Neural progenitor cell (in vitro differentiated cells): Measurements from ENCODE around the gene CDH23. TPM values are rescaled to one million over a fixed set of nuclear protein-coding genes. Genes with fewer than 3 reads are reported as not detected.

Source experiments
- DNase-seq: peaks from one replicate; pipeline ENCODE4 v3.0.0-alpha.2; 2016; ENCODE audit warnings: low spot score
- H2AFZ ChIP-seq: fragments of 200-600 bp; sonication (generic); replicated peaks from 2 replicates; pipeline ENCODE4 v1.6.1; 2016; ENCODE audit warnings: antibody characterized with exemption
- H3F3A ChIP-seq: fragments of 200-600 bp; sonication (generic); 2 replicates; pipeline ENCODE4 v1.6.1; 2016; ENCODE audit warnings: antibody characterized with exemption, low read depth
- H3K27ac ChIP-seq: fragments of 200-600 bp; sonication (generic); 2 replicates; pipeline ENCODE4 v1.5.1; 2016; ENCODE audit warnings: mild to moderate bottlenecking
- H3K27me3 ChIP-seq: fragments of 200-600 bp; sonication (generic); 2 replicates; pipeline ENCODE4 v1.6.1; 2016; ENCODE audit warnings: mild to moderate bottlenecking, moderate library complexity
- H3K36me3 ChIP-seq: fragments of 200-600 bp; sonication (generic); 2 replicates; pipeline ENCODE4 v1.5.1; 2016
- H3K4me1 ChIP-seq: fragments of 200-600 bp; sonication (generic); 2 replicates; pipeline ENCODE4 v1.6.1; 2016; ENCODE audit warnings: mixed run types
- H3K4me2 ChIP-seq: fragments of 200-600 bp; sonication (generic); 2 replicates; pipeline ENCODE4 v1.6.1; 2016
- H3K4me3 ChIP-seq: fragments of 200-600 bp; sonication (generic); 2 replicates; pipeline ENCODE4 v1.5.1; 2016
- H3K79me2 ChIP-seq: fragments of 200-600 bp; sonication (generic); 2 replicates; pipeline ENCODE4 v1.6.1; 2016; ENCODE audit warnings: low read depth
- H3K9ac ChIP-seq: fragments of 200-600 bp; sonication (generic); 2 replicates; pipeline ENCODE4 v1.6.1; 2016
- H3K9me3 ChIP-seq: fragments of 200-600 bp; sonication (generic); 2 replicates; pipeline ENCODE4 v1.5.1; 2016; ENCODE audit warnings: low read depth
- H4K20me1 ChIP-seq: fragments of 200-600 bp; sonication (generic); 2 replicates; pipeline ENCODE4 v1.6.1; 2016; ENCODE audit warnings: low read depth
- H3K27ac Mint-ChIP-seq: 3 replicates; pipeline ENCODE4 v1.8.0; 2021; ENCODE audit warnings: mixed read lengths
- H3K27me3 Mint-ChIP-seq: 2 replicates; pipeline ENCODE4 v1.8.0; 2022; ENCODE audit warnings: low read depth, mild to moderate bottlenecking, inconsistent platforms, moderate library complexity, mixed read lengths; ENCODE audit not compliant: insufficient read depth
- H3K36me3 Mint-ChIP-seq: 3 replicates; pipeline ENCODE4 v1.8.0; 2021; ENCODE audit warnings: mixed read lengths
- H3K4me1 Mint-ChIP-seq: 3 replicates; pipeline ENCODE4 v1.8.0; 2021; ENCODE audit warnings: mixed read lengths
- H3K4me3 Mint-ChIP-seq: 3 replicates; pipeline ENCODE4 v1.8.0; 2021; ENCODE audit warnings: mild to moderate bottlenecking, moderate library complexity, mixed read lengths
- H3K9me3 Mint-ChIP-seq: 3 replicates; pipeline ENCODE4 v1.8.0; 2020; ENCODE audit warnings: mixed read lengths
- EZH2 ChIP-seq: fragments of 200-600 bp; sonication (generic); IDR thresholded peaks from 2 replicates; pipeline ENCODE4 v1.6.1; 2017; ENCODE audit warnings: antibody characterized with exemption, mild to moderate bottlenecking, moderate library complexity
- EZH2phosphoT487 ChIP-seq: fragments of 200-600 bp; sonication (generic); IDR thresholded peaks from 2 replicates; pipeline ENCODE4 v1.6.1; 2017; ENCODE audit warnings: antibody characterized with exemption
- total RNA-seq: library from RNA; depleted of rRNA; stranded (reverse); fragments of >200 nt; gene quantifications from 2 replicates; pipeline ENCODE4 v1.2.3, GENCODE V29; 2015; ENCODE audit warnings: low replicate concordance
- TF ChIP-seq, protein P1 (sequence below): fragments of 200-600 bp; sonication (generic); IDR thresholded peaks from 2 replicates; pipeline ENCODE4 v1.5.1; 2017; ENCODE audit warnings: antibody characterized with exemption, mild to moderate bottlenecking

CDH23 gene
- total RNA-seq, 1 donor from 2014 or later: 5.9 TPM

- no peak overlapping the region for H2AFZ ChIP-seq
- TF ChIP-seq EZH2 (no peak), EZH2phosphoT487 (no peak)
- TF ChIP-seq, protein P1, sequence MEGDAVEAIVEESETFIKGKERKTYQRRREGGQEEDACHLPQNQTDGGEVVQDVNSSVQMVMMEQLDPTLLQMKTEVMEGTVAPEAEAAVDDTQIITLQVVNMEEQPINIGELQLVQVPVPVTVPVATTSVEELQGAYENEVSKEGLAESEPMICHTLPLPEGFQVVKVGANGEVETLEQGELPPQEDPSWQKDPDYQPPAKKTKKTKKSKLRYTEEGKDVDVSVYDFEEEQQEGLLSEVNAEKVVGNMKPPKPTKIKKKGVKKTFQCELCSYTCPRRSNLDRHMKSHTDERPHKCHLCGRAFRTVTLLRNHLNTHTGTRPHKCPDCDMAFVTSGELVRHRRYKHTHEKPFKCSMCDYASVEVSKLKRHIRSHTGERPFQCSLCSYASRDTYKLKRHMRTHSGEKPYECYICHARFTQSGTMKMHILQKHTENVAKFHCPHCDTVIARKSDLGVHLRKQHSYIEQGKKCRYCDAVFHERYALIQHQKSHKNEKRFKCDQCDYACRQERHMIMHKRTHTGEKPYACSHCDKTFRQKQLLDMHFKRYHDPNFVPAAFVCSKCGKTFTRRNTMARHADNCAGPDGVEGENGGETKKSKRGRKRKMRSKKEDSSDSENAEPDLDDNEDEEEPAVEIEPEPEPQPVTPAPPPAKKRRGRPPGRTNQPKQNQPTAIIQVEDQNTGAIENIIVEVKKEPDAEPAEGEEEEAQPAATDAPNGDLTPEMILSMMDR: no peak
- H3K27ac ChIP-seq: no peak overlapping the region
- no peaks in the 10 kb centered on the region for H4K20me1 ChIP-seq
- H3K4me1 ChIP-seq: peaks cover 5% of the 10 kb centered on the region
- Mint-ChIP-seq H3K27me3 (peaks cover 7% of the 10 kb centered on the region), H3K4me1 (peaks cover 23% of the 10 kb centered on the region), H3K4me3 (no peak overlapping the region), H3K9me3 (no peaks in the 10 kb centered on the region), H3K36me3 (no peaks in the 10 kb centered on the region), H3K27ac (no peak overlapping the region)
- H3F3A ChIP-seq: no peaks in the 10 kb centered on the region
- no peaks in the 10 kb centered on the region for H3K9me3 ChIP-seq
- no peaks in the 10 kb centered on the region for H3K79me2 ChIP-seq
- DNase-seq: no peak
- no peaks in the 10 kb centered on the region for H3K36me3 ChIP-seq
- no peak overlapping the region for H3K9ac ChIP-seq
- H3K4me3 ChIP-seq: no peak overlapping the region
- H3K4me2 ChIP-seq: no peak overlapping the region
- no peaks in the 10 kb centered on the region for H3K27me3 ChIP-seq
Observed at GRCh38 chr10:71743866-71744265, 347.1 kb downstream of the CDH23 start.

DNA sequence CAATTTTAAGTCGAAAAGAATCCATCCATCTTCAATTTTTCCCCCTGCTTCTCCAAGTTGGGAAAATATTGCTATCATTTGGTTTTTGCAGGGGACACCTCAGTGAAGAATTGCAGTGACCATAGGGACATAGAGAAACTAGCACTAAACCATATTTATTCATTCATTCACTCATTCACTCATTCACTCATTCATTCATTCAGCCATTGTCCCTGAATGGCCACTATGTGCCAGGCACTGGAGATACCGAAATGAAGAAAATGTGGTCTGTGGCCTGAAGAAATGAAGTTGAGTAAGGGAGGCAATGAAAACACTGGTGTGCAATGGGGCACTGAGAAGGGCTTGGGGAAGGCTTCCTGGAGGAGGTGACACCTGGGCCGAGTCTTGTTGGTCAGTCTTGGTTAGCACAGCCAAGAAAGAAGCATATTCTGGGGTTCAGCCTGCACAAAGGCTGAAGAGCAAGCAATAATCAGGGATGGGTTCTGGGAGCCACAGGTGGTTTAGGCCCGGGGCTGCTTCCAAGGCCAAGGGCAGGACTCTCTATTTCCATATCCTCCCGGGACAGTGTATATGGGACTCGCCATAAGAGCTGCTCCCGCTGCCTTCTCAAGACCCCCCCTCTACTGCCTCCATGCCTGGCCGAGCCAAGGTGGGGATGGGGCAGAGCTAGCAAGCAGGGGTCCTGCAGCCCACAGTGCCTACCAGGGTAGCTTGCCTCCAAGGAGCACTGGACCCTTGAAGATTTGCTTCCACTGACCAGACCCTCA, 348.4 kb downstream of the CDH23 start:
- H4K20me1 ChIP-seq: no peaks in the 10 kb centered on the region
- H3K9ac ChIP-seq: no peak overlapping the region
- Mint-ChIP-seq H3K27me3 (peaks cover 7% of the 10 kb centered on the region), H3K27ac (peak overlapping the region; percentile 8), H3K9me3 (no peaks in the 10 kb centered on the region), H3K36me3 (no peaks in the 10 kb centered on the region), H3K4me3 (no peak overlapping the region), H3K4me1 (peaks cover 30% of the 10 kb centered on the region)
- no peak for DNase-seq
- no peak for TF ChIP-seq EZH2phosphoT487
- TF ChIP-seq, protein P1: no peak
- no peak for TF ChIP-seq EZH2
- no peaks in the 10 kb centered on the region for H3K79me2 ChIP-seq
- no peaks in the 10 kb centered on the region for H3K9me3 ChIP-seq
- no peaks in the 10 kb centered on the region for H3F3A ChIP-seq
- peaks cover 5% of the 10 kb centered on the region for H3K4me1 ChIP-seq
- H3K4me3 ChIP-seq: no peak overlapping the region
- no peaks in the 10 kb centered on the region for H3K36me3 ChIP-seq
- H3K27me3 ChIP-seq: no peaks in the 10 kb centered on the region
- H2AFZ ChIP-seq: no peak overlapping the region
- no peak overlapping the region for H3K27ac ChIP-seq
- H3K4me2 ChIP-seq: no peak overlapping the region

DNA sequence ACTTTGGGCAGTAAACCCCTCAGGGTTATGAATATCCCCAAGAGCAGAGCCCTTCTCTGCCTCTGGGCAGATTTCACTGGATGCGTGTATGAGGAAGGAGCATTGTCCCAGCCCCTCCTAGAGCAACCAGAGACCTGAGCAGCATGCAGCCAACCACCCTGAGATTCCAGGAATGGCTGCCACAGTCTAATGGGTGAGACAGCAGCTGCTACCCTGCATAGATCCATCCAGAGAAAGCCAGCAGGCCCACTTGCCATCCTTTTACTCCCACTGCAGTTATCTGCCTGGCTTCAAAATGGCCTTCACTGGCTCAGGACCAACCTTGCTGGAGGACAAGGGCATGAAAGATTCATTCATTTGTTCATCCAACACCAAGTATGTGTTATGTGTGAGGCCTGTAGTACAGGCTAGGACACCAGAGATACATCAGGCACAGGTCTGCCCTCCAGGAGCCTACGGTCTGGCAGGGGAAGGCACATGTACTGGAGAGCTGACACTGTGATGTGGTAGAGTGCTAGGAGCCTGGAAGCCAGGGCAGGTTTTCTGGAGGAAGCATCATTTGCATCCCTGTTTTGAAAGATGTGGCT, 349.0 kb downstream of the CDH23 start:
- H3F3A ChIP-seq: no peaks in the 10 kb centered on the region
- H4K20me1 ChIP-seq: no peaks in the 10 kb centered on the region
- H3K4me3 ChIP-seq: no peak overlapping the region
- no peak for DNase-seq
- peaks cover 7% of the 10 kb centered on the region for H3K27me3 Mint-ChIP-seq
- no peak overlapping the region for H3K9ac ChIP-seq
- no peaks in the 10 kb centered on the region for H3K36me3 Mint-ChIP-seq
- no peak overlapping the region for H2AFZ ChIP-seq
- no peaks in the 10 kb centered on the region for H3K27me3 ChIP-seq
- TF ChIP-seq EZH2phosphoT487 (no peak), EZH2 (no peak)
- TF ChIP-seq, protein P1: no peak
- H3K4me1 Mint-ChIP-seq: peaks cover 30% of the 10 kb centered on the region
- H3K79me2 ChIP-seq: no peaks in the 10 kb centered on the region
- H3K4me3 Mint-ChIP-seq: no peak overlapping the region
- H3K27ac Mint-ChIP-seq: peak overlapping the region; percentile 37
- H3K27ac ChIP-seq: no peak overlapping the region
- H3K4me2 ChIP-seq: no peak overlapping the region
- H3K4me1 ChIP-seq: peaks cover 5% of the 10 kb centered on the region
- H3K36me3 ChIP-seq: no peaks in the 10 kb centered on the region
- no peaks in the 10 kb centered on the region for H3K9me3 Mint-ChIP-seq
- no peaks in the 10 kb centered on the region for H3K9me3 ChIP-seq
